CD4-positive, alpha-beta memory T cell (primary cell): Measurements from ENCODE around the gene PRICKLE2. TPM values are rescaled to one million over a fixed set of nuclear protein-coding genes. Genes with fewer than 3 reads are reported as not detected.

ENCODE experiments used
- CTCF ChIA-PET: fragments of 350-600 bp; sonication (Branson Sonifier 250); formaldehyde crosslinking; loops from one replicate; lab custom pipeline; 2021; ENCODE audit warnings: inconsistent platforms; ENCODE audit not compliant: partially characterized antibody; lab: Charles Lee
- POLR2A ChIA-PET: fragments of 350-600 bp; sonication (Branson Sonifier 250); formaldehyde crosslinking; loops from one replicate; lab custom pipeline; 2021; ENCODE audit not compliant: partially characterized antibody; lab: Charles Lee
- DNase-seq, 5 donors: peaks; one replicate each; pipeline versions ENCODE4 v3.0.0 to v3.0.0-alpha.2; 2020 to 2022; ENCODE audit warnings: mixed read lengths in 1 of 5
- H3K27ac ChIP-seq: one replicate; pipeline ENCODE4 v1.7.0; 2013; ENCODE audit warnings: low read depth, low read length
- H3K27me3 ChIP-seq: 2 replicates; pipeline ENCODE4 v1.7.0; 2013; ENCODE audit warnings: mild to moderate bottlenecking, low read length, moderate library complexity; ENCODE audit not compliant: insufficient read depth
- H3K36me3 ChIP-seq: 2 replicates; pipeline ENCODE4 v1.7.0; 2013; ENCODE audit warnings: mild to moderate bottlenecking, low read length, moderate library complexity; ENCODE audit not compliant: insufficient read depth
- H3K4me1 ChIP-seq: 2 replicates; pipeline ENCODE4 v1.7.0; 2013; ENCODE audit warnings: mild to moderate bottlenecking, low read length, moderate library complexity; ENCODE audit not compliant: insufficient read depth
- H3K4me3 ChIP-seq, 2 donors: one replicate each; pipeline ENCODE4 v1.7.0; 2013; ENCODE audit warnings: low read length in 2 of 2, mild to moderate bottlenecking in 1 of 2
- H3K9me3 ChIP-seq, 2 donors: one replicate each; pipeline ENCODE4 v1.7.0; 2013; ENCODE audit warnings: low read length in 2 of 2, control low read depth in 1 of 2; ENCODE audit not compliant: control insufficient read depth in 1 of 2
- H3K27ac Mint-ChIP-seq, 7 donors: one replicate each; pipeline ENCODE4 v1.8.0; 2020 to 2021; ENCODE audit warnings: mixed read lengths in 7 of 7, mild to moderate bottlenecking in 6 of 7, inconsistent platforms in 3 of 7, moderate library complexity in 3 of 7
- H3K27me3 Mint-ChIP-seq, 2 donors: one replicate each; pipeline ENCODE4 v1.8.0; 2020 to 2021; ENCODE audit warnings: mixed read lengths in 2 of 2
- H3K36me3 Mint-ChIP-seq, 2 donors: one replicate each; pipeline ENCODE4 v1.8.0; 2020 to 2021; ENCODE audit warnings: mixed read lengths in 2 of 2, inconsistent platforms in 1 of 2, mild to moderate bottlenecking in 1 of 2
- H3K4me1 Mint-ChIP-seq, 4 donors: one replicate each; pipeline ENCODE4 v1.8.0; 2020 to 2021; ENCODE audit warnings: mixed read lengths in 4 of 4, mild to moderate bottlenecking in 1 of 4
- H3K4me3 Mint-ChIP-seq, 8 donors: one replicate each; pipeline ENCODE4 v1.8.0; 2020 to 2021; ENCODE audit warnings: mixed read lengths in 8 of 8, mild to moderate bottlenecking in 7 of 8, moderate library complexity in 6 of 8, inconsistent platforms in 3 of 8
- H3K9me3 Mint-ChIP-seq, 8 donors: one replicate each; pipeline ENCODE4 v1.8.0; 2020 to 2021; ENCODE audit warnings: mixed read lengths in 8 of 8, mild to moderate bottlenecking in 5 of 8, inconsistent platforms in 3 of 8, moderate library complexity in 1 of 8
- intact Hi-C: fragments of 100-400 bp; cut with micrococcal nuclease; formaldehyde crosslinking; loops from one replicate; pipeline ENCODE4 v1.15.1; 2023
- polyA plus RNA-seq, 2 donors: library from polyadenylated mRNA; unstranded; fragments of 300-500 nt; fragmentation: Illumina TruSeq; gene quantifications; one replicate each; pipeline ENCODE4 v1.2.3, GENCODE V29; 2021
- total RNA-seq, 2 experiments: library from RNA; stranded (reverse); gene quantifications; one replicate each; pipeline ENCODE4 v1.2.3, GENCODE V29; 2021

The PRICKLE2 gene
- total and polyA plus RNA-seq, 4 experiments from 2014 or later: not detected

- Mint-ChIP-seq H3K27ac (no peak overlapping the region), H3K27me3 (peaks cover 2 to 4% of the 10 kb centered on the region in 2 donors), H3K9me3 (peaks cover 0 to 4% (median 0%) of the 10 kb centered on the region in 8 donors), H3K4me1 (peaks cover 0 to 1% (median under 1%) of the 10 kb centered on the region in 4 donors), H3K4me3 (no peak overlapping the region), H3K36me3 (no peaks in the 10 kb centered on the region)
- Histone ChIP-seq H3K27me3 (no peaks in the 10 kb centered on the region), H3K27ac (no peak overlapping the region), H3K4me3 (no peak overlapping the region), H3K4me1 (no peaks in the 10 kb centered on the region), H3K36me3 (no peaks in the 10 kb centered on the region), H3K9me3 (no peaks in the 10 kb centered on the region)
- ChIA-PET POLR2A (no interaction called here), CTCF (interaction anchor here (0.8 kb wide), 1 partner anchor 18 kb away, joined by 5 read pairs; no protein-coding TSS in a partner anchor)
- DNase-seq: no peak
- intact Hi-C loops: no loop called here
Measured at GRCh38 chr3:64244011-64244942, 19.0 kb upstream of the PRICKLE2 start.

GRCh38 chr3:64242435-64242834 lies 17.2 kb upstream of the PRICKLE2 start:
- H3K9me3 Mint-ChIP-seq: peaks cover 0 to 5% (median 1%) of the 10 kb centered on the region in 8 donors

GRCh38 chr3:64240959-64241358 lies 15.7 kb upstream of the PRICKLE2 start:
- DNase-seq: no peak
- peaks cover 0 to 3% of the 10 kb centered on the region in 2 donors for H3K27me3 Mint-ChIP-seq
- POLR2A ChIA-PET: no interaction called here
- CTCF ChIA-PET: no interaction called here
- H3K4me3 Mint-ChIP-seq: no peak overlapping the region
- H3K9me3 Mint-ChIP-seq: peaks cover 0 to 13% (median 3%) of the 10 kb centered on the region in 8 donors
- no peaks in the 10 kb centered on the region for H3K27me3 ChIP-seq
- no peak overlapping the region for H3K27ac ChIP-seq
- H3K4me1 Mint-ChIP-seq: no peaks in the 10 kb centered on the region
- H3K36me3 ChIP-seq: no peaks in the 10 kb centered on the region
- H3K9me3 ChIP-seq: no peaks in the 10 kb centered on the region
- no peaks in the 10 kb centered on the region for H3K36me3 Mint-ChIP-seq
- no peak overlapping the region for H3K27ac Mint-ChIP-seq
- no peaks in the 10 kb centered on the region for H3K4me1 ChIP-seq
- intact Hi-C loops: no loop called here
- H3K4me3 ChIP-seq: no peak overlapping the region

More at GRCh38 chr3:64242435-64242834, 17.2 kb upstream of the PRICKLE2 start:
- intact Hi-C loops: no loop called here
- Mint-ChIP-seq H3K4me1 (no peaks in the 10 kb centered on the region), H3K4me3 (no peak overlapping the region), H3K27me3 (peaks cover 1 to 3% of the 10 kb centered on the region in 2 donors), H3K36me3 (no peaks in the 10 kb centered on the region), H3K27ac (no peak overlapping the region)
- H3K4me3 ChIP-seq: no peak overlapping the region
- no peaks in the 10 kb centered on the region for H3K27me3 ChIP-seq
- H3K27ac ChIP-seq: no peak overlapping the region
- H3K36me3 ChIP-seq: no peaks in the 10 kb centered on the region
- DNase-seq: no peak
- ChIA-PET CTCF (no interaction called here), POLR2A (no interaction called here)
- H3K9me3 ChIP-seq: no peaks in the 10 kb centered on the region
- no peaks in the 10 kb centered on the region for H3K4me1 ChIP-seq

- POLR2A ChIA-PET: no interaction called here
- Mint-ChIP-seq H3K27ac (no peak overlapping the region), H3K36me3 (no peaks in the 10 kb centered on the region), H3K27me3 (peaks cover 0 to 3% of the 10 kb centered on the region in 2 donors), H3K4me3 (no peak overlapping the region), H3K9me3 (peaks cover 0 to 13% (median 3%) of the 10 kb centered on the region in 8 donors), H3K4me1 (no peaks in the 10 kb centered on the region)
- H3K36me3 ChIP-seq: no peaks in the 10 kb centered on the region
- no peaks in the 10 kb centered on the region for H3K9me3 ChIP-seq
- intact Hi-C loops: no loop called here
- no peaks in the 10 kb centered on the region for H3K27me3 ChIP-seq
- H3K4me3 ChIP-seq: no peak overlapping the region
- H3K4me1 ChIP-seq: no peaks in the 10 kb centered on the region
- H3K27ac ChIP-seq: no peak overlapping the region
- CTCF ChIA-PET: no interaction called here
- DNase-seq: no peak
Measured at GRCh38 chr3:64240396-64240795, 15.1 kb upstream of the PRICKLE2 start.

GRCh38 chr3:64239841-64240240 lies 14.6 kb upstream of the PRICKLE2 start:
- Mint-ChIP-seq H3K4me1 (no peaks in the 10 kb centered on the region), H3K36me3 (no peaks in the 10 kb centered on the region), H3K4me3 (no peak overlapping the region), H3K27ac (no peak overlapping the region), H3K9me3 (peaks cover 0 to 13% (median 3%) of the 10 kb centered on the region in 8 donors), H3K27me3 (peaks cover 0 to 3% of the 10 kb centered on the region in 2 donors)
- no peak overlapping the region for H3K27ac ChIP-seq
- CTCF ChIA-PET: no interaction called here
- no peaks in the 10 kb centered on the region for H3K36me3 ChIP-seq
- no peaks in the 10 kb centered on the region for H3K9me3 ChIP-seq
- no peak for DNase-seq
- H3K4me1 ChIP-seq: no peaks in the 10 kb centered on the region
- intact Hi-C loops: no loop called here
- H3K27me3 ChIP-seq: no peaks in the 10 kb centered on the region
- POLR2A ChIA-PET: no interaction called here
- H3K4me3 ChIP-seq: no peak overlapping the region

GRCh38 chr3:64238971-64239667 lies 13.9 kb upstream of the PRICKLE2 start:
- H3K27me3 ChIP-seq: no peaks in the 10 kb centered on the region
- no peak overlapping the region for H3K27ac ChIP-seq
- no peaks in the 10 kb centered on the region for H3K4me1 Mint-ChIP-seq
- H3K36me3 ChIP-seq: no peaks in the 10 kb centered on the region
- ChIA-PET CTCF (interaction anchor here (0.9 kb wide), 1 partner anchor 13 kb away, joined by 3 read pairs; no protein-coding TSS in a partner anchor), POLR2A (no interaction called here)
- no peaks in the 10 kb centered on the region for H3K27me3 Mint-ChIP-seq
- no peak for DNase-seq
- H3K4me3 ChIP-seq: no peak overlapping the region
- H3K9me3 Mint-ChIP-seq: peaks cover 0 to 13% (median 3%) of the 10 kb centered on the region in 8 donors
- no peaks in the 10 kb centered on the region for H3K36me3 Mint-ChIP-seq
- no peaks in the 10 kb centered on the region for H3K9me3 ChIP-seq
- H3K27ac Mint-ChIP-seq: no peak overlapping the region
- intact Hi-C loops: no loop called here
- no peaks in the 10 kb centered on the region for H3K4me1 ChIP-seq
- no peak overlapping the region for H3K4me3 Mint-ChIP-seq

- H3K27me3 ChIP-seq: no peaks in the 10 kb centered on the region
- no peak overlapping the region for H3K27ac ChIP-seq
- H3K4me1 Mint-ChIP-seq: no peaks in the 10 kb centered on the region
- ChIA-PET POLR2A (no interaction called here), CTCF (no interaction called here)
- no peaks in the 10 kb centered on the region for H3K36me3 ChIP-seq
- H3K9me3 Mint-ChIP-seq: peaks cover 0 to 10% (median 3%) of the 10 kb centered on the region in 8 donors
- H3K4me3 ChIP-seq: no peak overlapping the region
- H3K9me3 ChIP-seq: no peaks in the 10 kb centered on the region
- H3K36me3 Mint-ChIP-seq: no peaks in the 10 kb centered on the region
- H3K27ac Mint-ChIP-seq: no peak overlapping the region
- intact Hi-C loops: no loop called here
- no peaks in the 10 kb centered on the region for H3K4me1 ChIP-seq
- no peak for DNase-seq
- H3K4me3 Mint-ChIP-seq: no peak overlapping the region
- no peaks in the 10 kb centered on the region for H3K27me3 Mint-ChIP-seq
Measured at GRCh38 chr3:64237083-64237482, 11.8 kb upstream of the PRICKLE2 start.
